Measurements from ENCODE around the gene GATB.
A peak's percentile ranks its signal among the peaks of the same experiment; 100 is the strongest.

The GATB gene

GRCh38 chr4:151690876-151691275 is 69.9 kb downstream of the GATB start:
- no peak for TF ChIP-seq CTCF (IDR thresholded peaks at IDR 0.05; ENCODE audit: control insufficient read depth, insufficient read depth, low read depth, low read length, missing control alignments)
- H3K4me3 ChIP-seq (ENCODE audit: control insufficient read depth, low read depth, low read length) = no peak overlapping the region
- DNase-seq (ENCODE audit: low read depth) = peak; percentile 33

GRCh38 chr4:151690164-151690870 is 70.5 kb downstream of the GATB start:
- peak; percentile 52 for DNase-seq (ENCODE audit: low read depth)
- no peak overlapping the region for H3K4me3 ChIP-seq (ENCODE audit: control insufficient read depth, low read depth, low read length)
- no peak for TF ChIP-seq CTCF (IDR thresholded peaks at IDR 0.05; ENCODE audit: control insufficient read depth, insufficient read depth, low read depth, low read length, missing control alignments)

- H3K4me3 ChIP-seq (ENCODE audit: control insufficient read depth, low read depth, low read length) = no peak overlapping the region
- no peak for DNase-seq (ENCODE audit: low read depth)
- no peak for TF ChIP-seq CTCF (IDR thresholded peaks at IDR 0.05; ENCODE audit: control insufficient read depth, insufficient read depth, low read depth, low read length, missing control alignments)
Measured at GRCh38 chr4:151689211-151689991, 71.4 kb downstream of the GATB start.

GRCh38 chr4:151688785-151689043 is 72.1 kb downstream of the GATB start:
- DNase-seq (ENCODE audit: low read depth) = no peak
- H3K4me3 ChIP-seq (ENCODE audit: control insufficient read depth, low read depth, low read length) = no peak overlapping the region
- no peak for TF ChIP-seq CTCF (IDR thresholded peaks at IDR 0.05; ENCODE audit: control insufficient read depth, insufficient read depth, low read depth, low read length, missing control alignments)

- TF ChIP-seq CTCF (IDR thresholded peaks at IDR 0.05; ENCODE audit: control insufficient read depth, insufficient read depth, low read depth, low read length, missing control alignments) = no peak
- no peak for DNase-seq (ENCODE audit: low read depth)
- H3K4me3 ChIP-seq (ENCODE audit: control insufficient read depth, low read depth, low read length) = no peak overlapping the region
Measured at GRCh38 chr4:151688003-151688784, 72.6 kb downstream of the GATB start.

- H3K4me3 ChIP-seq (ENCODE audit: control insufficient read depth, low read depth, low read length) = no peak overlapping the region
- TF ChIP-seq CTCF (IDR thresholded peaks at IDR 0.05; ENCODE audit: control insufficient read depth, insufficient read depth, low read depth, low read length, missing control alignments) = no peak
- DNase-seq (ENCODE audit: low read depth) = no peak
Measured at GRCh38 chr4:151687021-151687640, 73.7 kb downstream of the GATB start.
